NCI-H748 (cell line): Measurements from ENCODE around the gene GFPT2.

Experiments used
- DNase-seq: peaks from one replicate; lab custom pipeline; 2025; ENCODE audit not compliant: unreplicated experiment; lab: John Stamatoyannopoulos, UW

Gene GFPT2

DNA sequence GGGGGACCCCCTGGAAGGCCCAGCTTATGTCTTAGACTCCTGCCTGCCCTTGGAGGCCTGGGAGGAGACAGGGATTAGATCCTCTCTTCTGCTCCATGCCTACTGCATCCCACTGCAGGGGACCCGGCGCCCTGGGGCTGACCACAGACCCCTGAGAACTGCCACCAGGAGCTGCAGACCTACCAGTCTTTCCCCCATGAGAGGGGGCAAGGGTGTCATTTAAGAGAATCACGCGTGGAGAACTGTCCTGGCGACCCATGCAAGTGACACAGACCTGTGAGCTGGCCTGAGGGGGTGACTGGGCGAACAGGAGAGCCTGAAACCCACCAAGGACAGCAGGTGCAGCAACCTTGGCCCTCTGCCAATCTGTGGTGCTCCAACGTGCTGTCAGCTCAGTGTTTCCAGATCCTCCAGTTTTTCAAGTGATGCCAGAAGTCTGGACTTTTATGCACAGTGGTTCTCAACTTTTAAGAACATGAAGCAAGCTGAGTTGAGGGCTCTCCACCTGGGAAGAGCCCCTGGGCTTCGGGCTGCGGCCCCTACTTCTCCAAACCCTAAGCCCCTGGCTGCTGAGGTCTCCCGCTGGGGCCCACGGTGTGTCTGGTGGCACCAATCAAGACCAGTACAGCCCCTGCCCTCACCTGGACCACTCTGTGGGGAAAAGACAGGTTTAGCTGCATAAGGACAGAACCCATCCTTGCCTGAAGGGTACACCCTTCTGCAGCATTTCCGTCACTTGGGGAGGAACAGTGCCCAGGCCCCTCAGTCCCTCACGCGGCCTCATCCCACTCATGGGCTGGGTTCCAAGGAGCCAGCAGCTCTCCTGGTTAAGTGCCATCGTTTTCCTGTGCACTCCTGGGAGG, 18.2 kb downstream of the GFPT2 start:
- no peak for DNase-seq

DNA sequence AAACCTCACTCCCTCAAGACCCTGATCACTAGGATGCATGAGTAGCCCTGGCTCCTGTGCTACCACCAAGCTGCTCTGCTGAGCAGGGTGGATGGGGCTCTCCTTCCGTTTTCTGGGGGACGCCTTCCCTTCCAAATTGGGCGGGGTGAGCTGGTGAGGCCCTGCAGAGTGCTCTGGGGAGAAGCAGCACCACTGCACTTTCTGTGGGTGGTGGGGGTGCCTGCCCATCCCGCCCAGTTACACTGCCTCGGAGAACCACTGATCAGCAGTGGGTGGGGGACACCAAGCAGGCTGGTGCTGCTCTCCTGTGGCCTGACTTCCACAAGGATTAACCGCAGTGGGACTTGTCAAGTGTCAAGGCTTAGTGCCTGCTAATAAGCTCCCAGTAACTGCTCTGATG, 19.0 kb downstream of the GFPT2 start:
- DNase-seq = no peak

DNA sequence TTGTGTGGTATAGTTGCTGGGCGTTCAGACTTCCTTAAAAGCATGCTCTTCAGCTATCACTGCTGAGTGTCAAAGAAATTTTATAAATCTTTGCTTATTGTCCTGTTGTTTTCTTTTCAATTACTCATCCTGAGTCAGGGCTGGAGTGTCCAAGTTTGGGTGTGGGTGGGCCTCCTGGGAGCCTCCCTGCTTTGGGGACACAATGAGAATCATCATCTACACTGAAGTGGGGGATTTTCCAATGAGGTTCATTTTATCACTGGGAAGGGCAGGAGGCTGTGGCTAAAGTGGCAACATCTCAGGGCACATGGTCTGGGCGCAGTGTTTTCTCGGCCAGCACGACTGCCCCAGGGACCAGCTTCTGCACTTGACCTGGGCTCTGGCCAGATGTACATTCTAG, 19.5 kb downstream of the GFPT2 start:
- DNase-seq = no peak

DNA sequence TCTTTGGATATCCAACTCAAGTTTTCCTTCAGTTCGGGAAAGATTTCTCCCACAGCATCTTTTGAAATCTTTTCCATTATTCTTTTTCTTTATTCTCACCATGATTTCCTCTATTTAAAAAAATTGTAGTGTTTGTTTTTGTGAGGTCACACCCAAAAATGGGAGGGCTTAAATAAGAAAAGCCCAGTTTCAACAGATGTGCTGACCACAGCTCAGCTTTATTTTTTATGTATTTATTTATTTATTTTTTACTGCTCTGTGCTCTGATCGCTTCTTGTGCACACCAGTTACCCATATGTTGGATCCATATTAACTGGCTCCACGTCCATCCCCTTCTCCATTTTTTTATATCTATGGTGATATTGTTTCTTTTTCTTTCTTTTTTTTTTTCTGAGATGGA, 20.3 kb downstream of the GFPT2 start:
- DNase-seq = no peak

DNA sequence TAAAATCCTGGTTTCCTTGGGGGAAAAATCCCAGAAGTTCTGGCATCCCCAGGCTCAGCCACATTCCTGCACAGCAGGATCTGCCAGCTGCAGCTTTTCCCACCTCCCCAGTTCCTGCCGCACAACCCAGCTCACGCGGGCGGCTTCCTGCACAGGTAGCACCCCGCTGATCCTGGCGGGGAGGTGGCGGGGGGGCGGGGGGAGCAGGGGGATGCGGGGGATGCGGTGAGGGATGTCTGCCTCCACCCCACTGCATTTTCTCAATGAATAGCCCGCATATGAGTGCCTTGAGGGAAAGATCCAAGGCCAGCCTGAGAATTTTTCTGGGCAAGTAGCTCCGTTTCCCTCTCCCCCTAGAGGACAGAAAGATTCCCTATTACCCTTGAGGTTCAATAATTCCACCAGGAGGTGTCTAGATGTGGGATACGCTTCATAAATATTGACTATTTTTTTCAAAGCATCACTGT, 21.1 kb downstream of the GFPT2 start:
- peak; percentile 23 for DNase-seq

DNA sequence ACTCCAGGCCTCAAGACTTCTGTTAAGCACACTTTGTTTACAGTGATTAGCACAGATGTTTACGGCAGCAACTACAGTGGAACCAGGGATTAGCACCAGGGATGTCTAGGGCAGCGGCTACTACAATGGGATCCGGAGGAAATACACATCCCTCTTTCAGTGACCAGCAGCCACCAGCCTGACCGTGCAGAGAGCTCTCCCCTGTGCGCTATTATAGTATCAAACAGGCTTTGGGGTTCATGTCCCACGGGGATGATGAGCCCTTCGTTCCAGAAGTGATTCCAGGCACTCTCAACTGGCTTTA, 21.5 kb downstream of the GFPT2 start:
- no peak for DNase-seq

DNA sequence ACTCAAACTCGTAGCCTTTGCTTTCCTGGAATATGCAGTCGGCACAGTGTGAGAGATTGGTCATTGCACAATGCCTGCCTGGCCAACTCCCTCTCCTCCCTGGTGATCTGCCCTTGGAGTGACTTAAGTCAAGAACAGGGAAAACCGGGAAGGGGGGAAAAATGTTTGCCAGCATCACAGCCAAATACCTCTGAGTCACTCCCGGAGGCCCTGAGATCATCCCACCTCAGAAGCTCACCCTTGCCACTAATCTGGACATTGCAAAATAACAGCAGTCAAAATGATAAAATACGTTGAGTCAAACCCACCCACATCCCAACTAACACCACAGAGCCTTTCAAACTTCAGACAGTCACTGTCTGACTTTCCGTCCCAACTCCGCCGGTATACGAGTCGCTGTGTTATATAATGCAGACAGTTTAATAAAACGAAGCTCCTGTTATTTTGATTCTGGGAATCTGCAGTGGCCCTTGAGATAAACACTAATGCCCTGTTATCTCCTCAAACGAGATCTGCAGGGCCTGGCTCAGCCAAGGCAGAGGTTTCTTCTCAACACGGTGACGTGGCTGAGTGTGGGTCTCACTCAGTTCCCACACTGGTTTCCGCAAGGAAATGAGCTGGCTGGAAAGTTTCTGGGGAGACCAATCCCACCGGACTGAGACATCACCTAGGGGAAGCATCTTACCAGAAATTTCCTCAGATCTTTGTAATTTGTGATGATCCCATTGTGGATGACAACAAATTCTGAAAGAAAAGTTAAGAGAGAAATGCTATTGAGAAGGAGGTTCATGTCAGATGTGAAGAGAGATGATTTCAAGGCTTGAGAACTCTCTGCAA, 22.1 kb downstream of the GFPT2 start:
- DNase-seq = no peak

DNA sequence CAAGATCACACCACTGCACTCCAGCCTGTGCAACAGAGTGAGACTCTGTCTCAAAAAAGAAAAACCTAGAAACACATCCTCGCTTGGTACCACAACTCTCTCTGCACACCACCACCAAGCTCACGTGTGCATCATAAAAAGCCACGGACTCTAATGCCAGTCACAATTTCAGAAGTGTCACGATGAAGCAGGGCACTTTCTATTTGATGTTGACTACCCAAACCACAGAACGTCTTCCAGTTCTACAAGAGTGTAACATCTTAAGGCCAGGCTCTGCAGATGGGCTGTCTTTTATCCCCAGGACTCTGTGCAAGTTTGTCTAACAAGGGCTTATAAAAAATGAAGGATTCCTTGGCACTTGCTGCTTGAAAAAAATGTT, 22.9 kb downstream of the GFPT2 start:
- DNase-seq = no peak

DNA sequence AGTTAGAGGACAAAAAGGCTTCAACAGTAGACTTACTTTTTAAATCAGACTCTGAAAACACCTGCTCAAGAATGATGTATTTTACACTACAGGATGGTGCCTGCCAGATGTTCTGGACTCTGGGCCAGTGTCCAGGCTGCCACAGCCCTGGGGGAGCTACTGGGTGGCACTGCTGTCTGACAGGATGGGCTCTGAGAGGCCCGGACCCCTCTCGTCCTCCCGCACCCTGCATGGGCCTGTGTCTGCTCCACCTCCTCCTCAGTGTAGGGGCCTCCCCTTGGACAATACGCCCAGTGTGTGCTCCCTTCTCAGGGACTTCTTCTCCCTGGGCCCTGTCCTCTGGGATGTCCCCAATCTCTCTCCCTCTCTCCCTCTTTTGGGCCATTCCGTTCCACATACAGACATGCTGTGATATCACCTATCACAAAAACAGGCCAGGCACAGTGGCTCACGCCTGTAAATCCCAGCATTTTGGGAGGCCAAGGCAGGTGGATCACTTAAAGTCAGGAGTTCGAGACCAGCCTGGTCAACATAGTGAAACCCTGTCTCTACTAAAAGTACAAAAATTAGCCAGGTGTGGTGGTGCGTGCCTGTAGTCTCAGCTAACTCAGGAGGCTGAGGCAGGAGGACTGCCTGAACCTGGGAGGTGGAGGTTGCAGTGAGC, 23.4 kb downstream of the GFPT2 start:
- no peak for DNase-seq

DNA sequence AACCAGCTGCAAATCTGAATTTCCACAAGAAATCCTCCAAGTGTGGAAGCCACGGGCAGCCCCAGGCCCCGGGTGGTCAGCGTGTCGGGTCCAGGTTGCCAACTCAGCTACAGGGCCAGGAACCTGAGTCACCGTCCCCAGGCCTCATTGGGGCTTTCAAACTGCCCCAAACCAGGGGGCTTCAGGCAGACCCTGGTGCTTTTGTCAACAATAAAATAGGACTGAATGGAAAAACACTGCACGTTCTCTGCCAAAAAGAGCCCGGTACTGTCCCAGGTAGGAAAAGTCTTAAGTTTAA, 24.0 kb downstream of the GFPT2 start:
- no peak for DNase-seq

DNA sequence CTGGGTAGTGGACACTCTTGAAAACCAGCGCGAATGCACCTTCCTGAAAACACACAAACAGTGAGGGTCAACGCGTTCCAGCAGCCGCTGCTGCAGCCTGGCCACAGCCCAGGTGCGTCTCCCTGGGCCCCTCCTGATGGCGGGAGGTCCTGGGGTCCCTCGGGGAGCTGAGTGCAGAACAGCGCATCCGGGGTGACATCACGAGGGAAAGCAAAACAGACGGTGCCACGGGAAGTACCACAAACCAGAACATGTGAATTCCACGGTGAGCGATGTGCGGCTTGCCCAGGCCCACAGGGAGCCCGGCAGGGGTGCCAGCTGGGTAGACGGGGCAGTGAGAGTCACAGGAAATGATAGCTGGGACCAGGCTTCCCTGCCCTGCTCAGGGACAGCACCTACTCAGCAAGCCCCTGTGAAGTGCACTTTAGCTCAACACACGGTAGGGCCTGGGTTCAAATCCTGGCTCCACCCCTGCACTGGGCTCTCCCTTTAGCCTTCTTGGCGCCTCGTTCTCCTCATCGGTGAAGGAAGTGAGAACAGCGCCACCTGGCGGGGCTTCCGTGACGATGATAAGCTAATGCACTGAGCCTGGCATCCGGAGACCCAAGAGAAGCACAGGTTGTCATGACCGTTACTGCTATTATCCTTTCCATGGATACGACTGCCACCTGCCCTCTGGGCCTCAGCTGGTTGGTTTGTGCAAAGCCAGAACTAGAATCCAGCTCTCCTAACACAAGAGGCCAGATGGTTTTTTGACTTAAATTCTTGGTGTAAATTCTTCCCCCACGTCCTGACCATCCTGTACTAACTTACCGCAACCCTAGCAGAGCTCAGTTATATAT, 24.6 kb downstream of the GFPT2 start:
- peak; percentile 86 for DNase-seq

DNA sequence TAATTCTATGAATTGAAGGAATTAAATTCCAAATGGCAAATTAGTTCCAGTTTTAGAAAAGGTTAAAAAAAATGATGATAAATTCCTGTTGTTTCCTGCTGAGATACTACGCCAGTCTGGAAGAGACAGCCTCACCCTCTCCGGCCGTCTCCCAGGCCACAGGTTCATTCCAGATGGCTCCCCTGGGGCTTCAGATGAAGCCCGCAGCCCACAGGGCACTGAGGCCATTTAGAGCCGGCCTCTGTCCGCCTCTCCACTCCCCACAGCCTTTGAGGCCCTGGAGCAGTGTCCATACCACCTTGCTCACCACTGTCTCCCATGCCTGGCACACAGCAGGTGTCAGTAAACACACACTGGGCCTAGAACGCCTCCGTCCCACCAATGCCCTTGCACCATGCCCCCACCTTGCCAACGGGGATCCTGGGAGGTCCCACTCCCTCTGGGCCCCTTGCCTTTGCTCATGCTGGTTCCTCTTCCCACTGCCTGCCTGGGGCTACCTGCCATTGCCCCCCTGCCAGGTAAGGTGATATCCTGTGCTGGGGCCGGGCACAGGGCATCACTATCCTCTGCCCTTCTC, 26.1 kb downstream of the GFPT2 start:
- DNase-seq = no peak

DNA sequence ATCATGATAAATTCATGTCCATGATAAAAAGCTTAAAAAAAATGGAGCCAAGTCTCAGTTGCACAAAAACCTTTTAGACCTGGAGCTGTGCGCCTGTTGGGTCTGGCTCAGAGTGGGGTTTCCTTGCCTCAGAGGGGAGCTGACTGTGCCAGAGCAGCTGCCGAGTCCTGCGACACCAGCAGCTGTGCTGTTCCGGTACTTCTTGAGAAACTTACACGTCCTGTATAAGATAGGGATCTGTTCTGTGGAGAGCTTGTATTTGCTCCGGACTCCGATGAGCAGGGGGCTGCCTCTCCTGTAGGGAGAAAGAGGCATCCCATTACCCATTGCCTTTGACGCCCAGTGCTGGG, 28.6 kb downstream of the GFPT2 start:
- DNase-seq = no peak

DNA sequence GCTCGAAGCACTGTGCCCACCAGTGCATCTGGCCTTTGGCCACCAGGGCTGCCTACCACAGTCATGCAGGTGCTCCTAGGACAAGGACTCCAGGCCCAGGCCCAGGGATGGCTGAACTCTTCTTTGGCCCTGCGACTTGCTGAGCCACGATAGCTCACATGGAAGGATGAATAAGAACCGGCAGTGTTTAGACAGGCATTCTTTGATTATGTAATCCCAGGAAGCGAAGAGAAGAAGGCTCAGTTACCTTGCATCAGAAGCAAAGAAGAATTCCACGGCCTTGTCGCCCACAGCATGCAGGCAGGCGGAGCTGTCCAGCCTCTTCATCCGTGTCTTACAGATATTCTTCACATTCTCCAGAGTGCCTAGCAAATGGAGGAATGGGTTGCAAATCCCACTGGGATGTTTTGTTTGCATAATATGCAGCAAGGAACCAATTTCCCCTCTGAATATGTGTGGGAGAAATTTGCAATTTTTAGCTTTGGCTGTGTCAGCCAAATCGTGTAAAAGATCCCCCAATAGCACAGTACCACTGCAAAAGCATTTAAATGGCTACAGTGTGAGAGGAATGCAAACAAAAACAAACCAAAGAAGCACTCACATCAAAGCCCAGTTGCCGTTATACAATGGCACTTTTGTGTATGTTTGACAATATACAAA, 29.1 kb downstream of the GFPT2 start:
- DNase-seq = no peak

DNA sequence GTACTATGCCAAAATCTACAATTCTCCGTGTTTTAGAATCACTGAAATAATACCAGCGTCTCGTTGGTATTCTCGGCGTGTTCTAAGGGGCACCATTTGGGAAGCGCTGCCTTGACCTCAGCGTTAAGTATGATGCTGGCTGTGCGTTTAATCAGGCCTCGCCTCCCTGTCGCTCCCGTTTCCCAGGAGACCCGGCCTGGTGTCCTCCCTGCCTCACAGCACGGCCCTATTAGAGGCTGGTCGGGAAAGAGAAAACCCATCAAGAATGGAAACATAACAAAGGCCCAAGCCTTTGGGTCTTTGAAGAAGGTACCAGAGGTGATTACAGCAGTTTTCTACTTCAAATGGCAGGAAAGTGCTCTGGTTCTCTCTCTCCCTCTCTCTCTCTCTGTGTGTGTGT, 30.0 kb downstream of the GFPT2 start:
- DNase-seq = peak; percentile 29

DNA sequence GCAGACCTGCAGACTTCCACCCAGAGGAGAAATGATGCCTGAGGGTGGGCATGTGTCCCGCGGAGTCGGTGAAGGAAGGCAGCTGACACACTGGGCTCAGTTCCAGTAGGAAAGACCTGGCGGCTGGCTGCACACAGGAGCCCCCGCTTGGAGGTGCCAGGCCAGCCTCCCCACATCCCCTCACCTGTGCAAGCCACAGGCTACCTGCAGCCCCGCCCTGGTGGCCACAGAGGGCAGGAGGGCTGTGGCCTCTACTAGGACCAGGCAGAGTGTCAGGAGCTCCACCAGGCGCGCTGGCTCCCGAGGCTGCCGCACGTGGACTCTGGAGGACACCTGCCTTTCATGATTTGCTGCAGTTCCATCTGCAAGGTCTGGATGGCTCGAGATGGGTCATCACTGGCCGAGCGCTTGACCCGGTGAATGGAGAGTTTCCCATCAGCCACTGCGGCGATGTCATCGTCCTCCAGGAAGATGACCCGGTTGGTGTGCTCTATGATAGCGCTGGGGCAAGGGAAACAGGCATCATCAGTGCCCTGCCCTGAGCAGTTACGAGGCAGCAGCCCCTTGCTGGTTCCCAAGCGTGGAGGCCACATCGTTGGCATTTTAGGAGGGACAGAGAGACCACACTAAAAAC, 34.6 kb downstream of the GFPT2 start:
- no peak for DNase-seq

DNA sequence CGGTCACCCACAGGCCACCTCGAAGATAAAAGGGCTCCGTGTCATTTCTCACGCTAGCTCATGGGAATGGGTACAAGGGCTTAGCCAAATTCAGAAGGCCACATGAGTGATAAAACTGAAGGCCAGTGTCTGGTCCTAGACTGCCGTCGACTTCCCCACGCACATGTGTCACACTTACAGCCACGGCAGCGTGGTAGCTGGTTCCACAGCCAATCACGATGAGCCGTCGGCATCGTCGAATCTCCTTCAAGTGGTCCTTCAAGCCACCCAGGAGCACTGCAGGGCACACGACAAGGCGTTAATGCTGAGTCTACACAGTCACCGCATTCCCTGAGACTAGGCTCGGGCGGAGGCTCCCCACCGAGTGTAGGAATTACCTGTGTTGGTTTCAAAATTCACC, 36.5 kb downstream of the GFPT2 start:
- no peak for DNase-seq

DNA sequence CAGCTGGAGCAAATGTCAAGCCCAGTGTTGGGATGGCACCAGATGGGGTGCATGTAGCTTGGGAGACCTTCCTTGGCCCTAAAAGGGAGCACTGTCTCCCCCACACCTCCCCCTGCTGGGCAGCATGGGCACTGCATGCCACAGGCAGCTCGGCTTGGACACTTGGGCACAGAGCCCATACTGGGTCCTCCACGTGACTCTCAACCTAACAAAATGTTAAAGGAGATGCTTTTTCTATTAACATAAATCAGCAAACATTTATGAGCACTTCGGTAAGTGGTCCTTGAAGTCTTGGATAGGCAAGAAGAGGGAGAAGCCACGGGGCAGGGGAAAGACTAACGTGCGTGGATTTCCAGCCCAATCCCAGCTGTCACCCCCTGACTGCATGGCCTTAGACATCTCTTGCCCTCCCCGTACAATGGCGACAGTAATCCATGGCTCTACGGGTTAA, 37.3 kb downstream of the GFPT2 start:
- DNase-seq = peak; percentile 29

DNA sequence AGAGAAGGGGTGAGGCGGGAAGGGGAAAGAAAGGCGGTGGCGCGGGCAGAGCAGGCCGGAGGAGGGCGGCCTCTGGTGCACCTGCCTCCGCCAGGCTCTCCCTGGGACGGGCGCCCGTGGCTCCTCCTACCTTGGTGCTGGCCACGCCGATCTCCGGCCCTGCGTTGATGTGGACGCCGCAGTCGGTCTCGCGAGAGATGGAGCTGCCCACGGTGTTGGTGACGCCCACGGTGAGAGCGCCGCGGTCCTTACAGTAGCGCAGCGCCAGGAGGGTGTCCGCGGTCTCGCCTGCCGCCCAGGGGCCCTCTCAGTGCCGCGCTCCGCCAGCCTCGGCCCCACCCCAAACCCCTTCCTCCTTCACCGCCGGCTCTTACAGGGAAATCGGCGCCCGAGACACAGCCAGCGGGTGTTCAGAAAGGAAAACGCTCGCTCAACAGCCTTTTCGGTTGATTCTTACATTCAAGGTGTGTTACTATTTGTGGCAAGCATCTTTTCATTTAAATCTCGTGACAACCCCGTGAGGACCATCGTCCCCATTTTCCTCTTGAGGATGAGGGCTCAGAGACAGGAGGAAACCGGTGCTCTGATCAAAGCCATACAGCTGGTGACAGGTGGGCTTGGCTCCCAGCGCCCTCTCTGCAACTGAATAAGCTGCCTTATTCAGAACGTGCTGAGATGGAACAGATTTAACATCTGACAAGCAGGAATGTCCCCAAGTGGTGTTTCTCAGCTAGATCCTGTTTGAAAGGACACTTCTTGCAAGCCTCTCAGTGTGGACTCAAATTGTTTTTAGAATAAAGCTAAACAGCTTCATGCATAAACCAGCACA, 39.2 kb downstream of the GFPT2 start:
- DNase-seq = no peak
